GM06990 (cell line): ENCODE data around the gene STYK1.
"Not testable (repeated sequence)": the region's sequence is repeated elsewhere in the genome, so short reads cannot be mapped to it uniquely, and the experiment has no call there.

ENCODE experiments used
- DNase-seq: peaks from one replicate; pipeline ENCODE4 v3.0.0-alpha.2; 2011; ENCODE audit not compliant: insufficient read length; ENCODE audit errors: extremely low read depth
- H3K27me3 ChIP-seq: replicated peaks from 2 replicates; pipeline ENCODE4 v1.6.0; 2011; ENCODE audit warnings: low read length; ENCODE audit not compliant: control insufficient read depth, insufficient read depth
- H3K36me3 ChIP-seq: 2 replicates; pipeline ENCODE4 v1.5.1; 2011; ENCODE audit warnings: low read length; ENCODE audit not compliant: control insufficient read depth, insufficient read depth
- H3K4me3 ChIP-seq: replicated peaks from 2 replicates; pipeline ENCODE4 v1.5.1; 2011; ENCODE audit warnings: low read depth, mild to moderate bottlenecking, control low read depth, low read length
- CTCF ChIP-seq: IDR thresholded peaks from 2 replicates; pipeline ENCODE4 v1.5.1; 2011; ENCODE audit warnings: low read length, control low read depth, mild to moderate bottlenecking, inconsistent platforms; ENCODE audit not compliant: insufficient read depth, poor library complexity, severe bottlenecking

STYK1 gene

GRCh38 chr12:10612984-10613348 lies 60.9 kb downstream of the STYK1 start:
- no peak for TF ChIP-seq CTCF
- peak; percentile 6 for DNase-seq
- H3K36me3 ChIP-seq: no peaks in the 10 kb centered on the region; the same call in 1 of the 2 replicates
- no peaks in the 10 kb centered on the region for H3K27me3 ChIP-seq
- peak overlapping the region; percentile 94 for H3K4me3 ChIP-seq

GRCh38 chr12:10612110-10612509 lies 61.7 kb downstream of the STYK1 start:
- Histone ChIP-seq H3K27me3 (no peaks in the 10 kb centered on the region), H3K36me3 (no peaks in the 10 kb centered on the region; the same call in 1 of the 2 replicates), H3K4me3 (peak overlapping the region; percentile 94)
- no peak for DNase-seq
- TF ChIP-seq CTCF: no peak

GRCh38 chr12:10611258-10611657 lies 62.6 kb downstream of the STYK1 start:
- not testable (repeated sequence) for DNase-seq, H3K36me3 ChIP-seq, H3K27me3 ChIP-seq, H3K4me3 ChIP-seq

- no peak for TF ChIP-seq CTCF
- no peaks in the 10 kb centered on the region; the same call in 1 of the 2 replicates for H3K36me3 ChIP-seq
- no peak overlapping the region for H3K4me3 ChIP-seq
- DNase-seq: no peak
- no peaks in the 10 kb centered on the region for H3K27me3 ChIP-seq
Measured at GRCh38 chr12:10610188-10610587, 63.7 kb downstream of the STYK1 start.

GRCh38 chr12:10607885-10608458 lies 65.9 kb downstream of the STYK1 start:
- Histone ChIP-seq H3K4me3 (no peak overlapping the region), H3K36me3 (peaks cover 1% of the 10 kb centered on the region; the same call in 1 of the 2 replicates), H3K27me3 (no peaks in the 10 kb centered on the region)
- peak; percentile 16 for TF ChIP-seq CTCF
- no peak for DNase-seq

- TF ChIP-seq CTCF: no peak
- H3K4me3 ChIP-seq: no peak overlapping the region
- no peaks in the 10 kb centered on the region for H3K27me3 ChIP-seq
- peaks cover 3% of the 10 kb centered on the region for H3K36me3 ChIP-seq
- no peak for DNase-seq
Measured at GRCh38 chr12:10601860-10602259, 72.0 kb downstream of the STYK1 start.
